HL-60/S4 treated with phorbol 12-myristate 13-acetate at 8.2 ng/mL for 4 days and 3 days (cell line): Measurements from ENCODE around the gene CYS1.
"Not testable (repeated sequence)": the region's sequence is repeated elsewhere in the genome, so short reads cannot be mapped to it uniquely, and the experiment has no call there.

Source experiments
- in situ Hi-C: fragments of 300-500 bp; cut with MboI; formaldehyde crosslinking; loops from 2 replicates; pipeline ENCODE4 v1.15.0; 2022; ENCODE audit warnings: low sequenced_read_pairs

CYS1 gene

GRCh38 chr2:10095175-10095574 lies 15.0 kb upstream of the CYS1 start:
- in situ Hi-C loops = no loop called here

DNA sequence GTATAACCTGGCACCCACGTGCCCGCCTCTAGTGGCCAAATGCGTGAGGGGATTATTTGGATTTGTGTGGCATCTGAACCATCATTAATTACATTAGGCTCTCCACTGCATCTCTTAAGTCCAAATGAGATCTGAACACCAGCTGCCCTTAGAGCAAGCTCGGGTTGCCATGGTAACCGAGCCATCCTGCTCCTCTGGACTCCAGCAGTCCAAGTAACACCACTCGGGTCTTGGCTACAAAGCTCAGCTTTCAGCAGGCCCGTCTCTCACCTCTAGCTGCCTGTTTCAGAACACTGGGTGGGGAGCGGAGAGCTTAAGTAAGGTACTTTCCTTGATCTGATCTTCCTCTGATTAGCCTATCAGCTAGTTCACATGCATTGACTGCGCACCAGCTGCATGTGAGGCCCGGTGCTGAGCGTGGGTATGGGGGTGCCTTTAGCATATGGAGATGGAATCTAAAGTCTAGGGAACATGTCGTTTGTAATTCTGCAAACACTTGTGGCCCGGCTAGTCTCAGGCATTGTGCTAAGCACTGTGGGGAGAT lies 14.1 kb upstream of the CYS1 start:
- in situ Hi-C loops = no loop called here

- in situ Hi-C loops = not testable (repeated sequence)
Observed at GRCh38 chr2:10091889-10092244, 11.7 kb upstream of the CYS1 start.

- in situ Hi-C loops = no loop called here
Observed at GRCh38 chr2:10091182-10091888, 11.1 kb upstream of the CYS1 start.

- in situ Hi-C loops = no loop called here
Observed at GRCh38 chr2:10089565-10090190, 9.5 kb upstream of the CYS1 start.

- in situ Hi-C loops = no loop called here
Observed at GRCh38 chr2:10087360-10087759, 7.1 kb upstream of the CYS1 start.

- in situ Hi-C loops = no loop called here
Observed at GRCh38 chr2:10086950-10087349, 6.7 kb upstream of the CYS1 start.

- in situ Hi-C loops = no loop called here
Observed at GRCh38 chr2:10085668-10086059, 5.5 kb upstream of the CYS1 start.

- in situ Hi-C loops = no loop called here
Observed at GRCh38 chr2:10085043-10085667, 4.9 kb upstream of the CYS1 start.

GRCh38 chr2:10084223-10084865 lies 4.1 kb upstream of the CYS1 start:
- in situ Hi-C loops = no loop called here

GRCh38 chr2:10083692-10084211 lies 3.5 kb upstream of the CYS1 start:
- in situ Hi-C loops = no loop called here

GRCh38 chr2:10083046-10083445 lies 2.8 kb upstream of the CYS1 start:
- in situ Hi-C loops = no loop called here

DNA sequence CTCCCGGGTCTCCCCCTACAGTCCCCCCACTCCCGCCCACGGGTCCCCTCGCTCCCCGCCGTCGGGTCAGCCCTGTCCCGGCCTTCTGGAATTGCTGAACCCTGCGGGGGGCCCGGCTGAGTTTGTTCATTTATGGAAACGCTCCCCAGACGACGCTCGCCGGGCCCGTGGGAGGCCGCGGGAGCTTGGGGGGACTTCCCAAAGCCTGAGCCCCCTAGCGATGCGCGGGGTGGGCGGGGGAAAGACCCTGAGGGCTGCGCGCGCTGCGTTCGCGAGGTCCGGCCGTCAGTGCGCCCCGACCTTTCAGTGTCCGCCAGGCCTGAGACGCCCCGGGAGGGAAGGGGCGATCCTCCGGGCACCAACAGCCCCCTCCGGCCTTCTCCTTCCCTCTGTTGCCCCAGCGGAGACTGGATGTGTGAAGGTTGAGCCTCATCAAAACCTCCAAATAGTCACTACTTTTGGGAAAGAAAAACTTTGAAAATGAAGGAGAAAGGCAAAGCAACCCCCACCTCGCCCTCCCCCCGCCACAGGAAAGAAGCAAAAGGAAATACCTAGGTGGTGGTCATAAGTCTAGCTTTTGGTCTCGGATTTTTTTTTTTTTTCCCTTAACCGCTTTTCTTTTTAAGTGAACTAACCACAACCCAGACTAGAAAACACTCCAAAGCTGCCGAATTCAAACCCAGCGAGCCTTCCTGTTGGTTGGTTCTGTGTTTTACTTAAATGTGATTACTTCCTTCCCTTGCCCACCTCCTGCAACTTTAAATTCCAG lies 509 bp upstream of the CYS1 start:
- in situ Hi-C loops = no loop called here

- in situ Hi-C loops = no loop called here
Observed at GRCh38 chr2:10079266-10079869, 843 bp downstream of the CYS1 start.

- in situ Hi-C loops = no loop called here
Observed at GRCh38 chr2:10078704-10079265, 1.4 kb downstream of the CYS1 start.

- in situ Hi-C loops = no loop called here
Observed at GRCh38 chr2:10078001-10078400, 2.2 kb downstream of the CYS1 start.

- in situ Hi-C loops = no loop called here
Observed at GRCh38 chr2:10076988-10077527, 3.2 kb downstream of the CYS1 start.

GRCh38 chr2:10076511-10076910 lies 3.7 kb downstream of the CYS1 start:
- in situ Hi-C loops = no loop called here

GRCh38 chr2:10075571-10076209 lies 4.5 kb downstream of the CYS1 start:
- in situ Hi-C loops = no loop called here
